GM21529 (cell line): ENCODE data around the gene ADGRL3.
"Not testable (repeated sequence)": the region's sequence is repeated elsewhere in the genome, so short reads cannot be mapped to it uniquely, and the experiment has no call there.

Experiments used
- ATAC-seq: cut with Tn5 transposase; IDR thresholded peaks from one replicate; pipeline ENCODE4 v1.9.1; 2021; ENCODE audit not compliant: unreplicated experiment

The ADGRL3 gene

DNA sequence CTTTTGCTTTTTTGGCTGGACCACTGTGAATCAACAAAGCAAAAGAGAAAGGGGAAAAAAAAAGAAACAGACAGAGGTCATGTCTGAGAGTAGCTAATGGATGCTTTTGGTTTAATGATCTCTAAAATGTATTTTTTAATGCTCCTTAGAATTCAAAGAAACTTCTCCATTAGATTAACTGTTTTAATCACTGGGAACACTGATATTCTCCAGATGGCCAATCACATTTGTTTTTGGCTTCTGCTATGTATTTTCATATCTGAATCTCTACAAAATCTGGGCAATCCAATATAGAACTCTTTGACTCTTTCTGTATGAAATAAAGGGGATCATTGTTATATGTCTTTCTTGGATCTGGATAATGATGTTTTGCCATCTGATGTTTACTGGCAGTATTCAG lies 278.2 kb downstream of the ADGRL3 start:
- no peak for ATAC-seq

DNA sequence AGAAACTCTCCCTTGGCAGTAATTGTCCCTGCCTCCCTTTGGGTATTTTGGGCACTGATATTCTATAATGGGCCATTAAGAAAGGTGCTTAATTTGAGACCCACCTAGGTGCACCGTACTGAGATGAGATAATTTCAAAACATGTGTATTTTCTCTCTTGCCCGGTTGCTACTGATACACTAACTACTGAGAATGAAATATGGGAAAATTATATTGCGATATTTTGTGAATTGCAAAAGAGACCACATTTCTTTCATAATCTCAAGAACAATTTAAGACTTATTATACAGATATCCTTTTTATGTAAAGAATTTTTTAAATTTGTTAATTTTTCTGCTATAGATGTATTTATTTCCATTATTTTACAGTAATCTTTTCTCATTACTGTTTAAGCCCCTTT lies 284.9 kb downstream of the ADGRL3 start:
- no peak for ATAC-seq

DNA sequence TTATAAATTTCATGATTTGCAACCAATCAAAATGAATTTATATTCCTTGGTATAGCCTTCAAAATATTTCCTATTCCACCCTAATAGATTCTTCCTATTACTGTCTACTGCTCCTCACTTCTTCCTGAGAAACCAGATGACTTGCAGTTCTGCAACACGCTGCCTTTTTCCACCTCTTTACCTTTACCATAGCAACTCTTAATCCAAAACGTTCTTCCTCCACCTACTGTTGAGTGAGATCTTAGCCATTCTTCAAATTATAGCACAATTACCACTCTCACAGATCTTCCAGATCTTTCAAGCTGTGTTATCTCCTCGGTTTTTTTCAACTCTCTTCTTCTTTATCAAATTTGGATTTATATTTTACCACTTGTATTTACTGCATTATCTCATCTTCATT lies 289.8 kb downstream of the ADGRL3 start:
- no peak for ATAC-seq

DNA sequence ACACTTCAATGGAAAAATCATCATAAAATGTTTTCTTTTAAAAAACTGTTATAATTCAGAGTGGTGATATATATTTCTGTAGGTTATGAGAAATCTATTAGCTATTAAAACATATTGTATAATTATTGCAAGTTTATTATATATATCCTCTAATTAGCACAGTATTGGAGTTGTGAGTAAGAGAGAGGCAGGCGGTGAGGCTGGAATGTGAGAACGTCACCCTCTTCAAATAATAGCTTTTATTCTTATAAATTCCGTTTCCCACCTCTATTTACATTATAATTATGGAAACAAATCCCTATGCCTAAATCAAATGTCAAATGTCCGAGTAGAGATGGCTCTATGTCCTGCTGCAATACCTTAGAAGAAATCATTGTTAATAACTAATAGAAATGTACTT lies 292.9 kb downstream of the ADGRL3 start:
- no peak for ATAC-seq

DNA sequence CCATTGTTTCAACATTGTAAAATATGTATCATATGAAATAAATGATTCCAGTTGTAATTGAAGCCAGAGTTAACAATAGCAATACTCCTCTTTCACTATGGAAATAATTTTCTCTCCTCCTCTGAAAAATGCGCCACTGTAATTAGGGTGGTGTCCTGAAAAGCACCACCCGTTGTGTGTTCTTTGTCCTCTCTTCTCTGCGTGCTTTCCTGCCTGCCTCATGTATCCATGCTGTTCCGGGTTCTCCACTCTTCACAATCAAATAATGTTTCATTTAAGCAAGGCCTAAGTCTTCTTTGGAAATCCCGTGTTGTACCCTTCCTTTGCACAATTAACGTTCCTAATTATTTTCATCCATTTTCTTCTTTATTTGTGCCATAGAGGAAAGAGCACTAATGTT lies 293.3 kb downstream of the ADGRL3 start:
- no peak for ATAC-seq

DNA sequence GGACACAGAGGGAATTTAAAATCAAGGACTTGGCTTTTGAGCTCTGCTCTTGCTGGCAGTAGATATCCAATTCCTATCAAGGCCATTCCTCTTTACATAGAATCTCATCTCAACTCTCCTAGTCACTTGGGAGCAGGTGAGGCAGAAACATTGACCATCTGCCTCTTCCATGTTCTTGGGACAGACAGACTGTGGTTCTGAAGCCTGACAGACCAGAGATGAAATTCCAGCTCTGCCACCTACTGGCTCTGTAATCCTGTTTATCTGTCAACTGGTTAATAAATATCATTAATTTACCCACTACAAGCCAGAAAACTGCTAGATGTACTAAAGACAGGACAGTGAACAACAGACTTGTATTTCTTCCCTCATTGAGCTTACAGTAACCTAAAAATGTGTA lies 300.8 kb downstream of the ADGRL3 start:
- ATAC-seq, result no peak

DNA sequence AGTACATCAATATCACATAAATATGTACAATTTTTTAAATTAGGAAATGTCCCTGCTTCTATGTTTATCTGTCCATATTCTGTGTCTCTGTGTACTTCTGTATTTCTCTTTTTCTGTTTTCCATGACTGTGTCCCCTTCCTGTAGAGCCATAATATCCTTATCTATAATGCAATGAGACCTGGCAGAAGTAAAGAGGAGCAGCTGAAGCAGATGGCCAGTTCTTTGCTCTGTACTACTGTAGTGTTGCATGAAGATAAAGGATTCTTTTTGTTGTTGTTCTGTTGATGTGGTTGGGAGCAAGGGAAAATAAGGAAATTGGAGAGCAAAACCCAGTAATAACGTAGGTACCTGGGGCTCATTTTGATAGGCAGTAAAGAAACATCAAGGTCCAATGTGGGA lies 301.7 kb downstream of the ADGRL3 start:
- no peak for ATAC-seq

DNA sequence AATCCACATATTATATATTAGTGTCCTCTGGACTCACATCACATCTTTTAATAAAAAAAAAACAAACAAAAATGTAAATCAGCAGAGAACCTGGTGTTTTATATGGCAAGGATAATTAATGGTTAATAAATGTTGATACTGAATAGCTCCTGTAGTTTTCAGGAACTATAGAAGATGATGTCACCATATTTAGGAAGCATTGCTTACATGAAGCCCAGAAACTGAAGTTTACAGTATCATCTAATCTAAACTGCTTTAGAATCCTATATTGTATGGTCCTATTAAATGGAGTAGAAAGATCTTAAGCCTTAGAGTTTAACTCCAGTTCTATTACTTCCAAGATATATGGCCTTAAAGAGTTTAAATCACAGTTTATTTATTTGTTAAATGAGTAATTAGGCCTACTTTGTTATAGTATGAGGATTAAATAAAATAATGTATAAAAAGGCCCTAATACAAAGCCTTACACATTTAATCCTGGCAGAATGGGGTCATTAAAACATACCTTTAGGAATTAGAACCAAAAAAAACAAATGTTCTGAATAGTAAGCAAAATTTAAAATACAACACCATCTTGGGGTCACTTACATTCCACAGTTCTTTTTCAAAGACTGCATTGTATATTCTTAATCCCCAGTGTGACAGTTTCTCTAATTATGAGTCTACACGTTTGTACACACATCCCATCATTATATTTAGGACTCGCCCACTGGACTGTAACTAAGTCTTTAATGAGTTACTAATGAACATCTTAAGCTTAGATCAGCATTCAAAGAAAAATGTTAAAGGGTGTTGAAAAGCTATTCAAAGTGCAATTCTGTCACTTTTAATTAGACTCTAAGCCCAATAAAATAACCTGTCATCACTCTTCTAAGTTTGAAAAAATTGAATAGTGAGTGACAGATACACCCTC lies 305.9 kb downstream of the ADGRL3 start:
- ATAC-seq, result no peak

DNA sequence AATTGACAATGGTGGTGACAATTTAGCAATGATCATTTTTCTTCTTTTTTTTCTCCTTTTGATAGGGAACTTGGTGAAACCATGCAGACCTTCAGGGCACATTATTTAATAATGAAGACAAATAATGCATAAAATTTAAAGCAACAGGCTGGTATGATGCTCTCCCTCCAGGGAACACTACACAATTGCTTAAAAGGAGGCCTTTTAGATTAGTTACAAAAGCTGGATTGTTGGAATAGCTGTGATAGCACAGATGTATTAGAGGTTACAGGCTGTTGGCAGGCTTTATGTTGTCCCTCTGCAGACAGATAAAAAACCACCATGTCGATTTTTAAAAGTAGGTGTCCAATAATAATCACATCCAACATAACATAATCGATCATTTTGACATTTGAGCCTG lies 307.0 kb downstream of the ADGRL3 start:
- no peak for ATAC-seq

DNA sequence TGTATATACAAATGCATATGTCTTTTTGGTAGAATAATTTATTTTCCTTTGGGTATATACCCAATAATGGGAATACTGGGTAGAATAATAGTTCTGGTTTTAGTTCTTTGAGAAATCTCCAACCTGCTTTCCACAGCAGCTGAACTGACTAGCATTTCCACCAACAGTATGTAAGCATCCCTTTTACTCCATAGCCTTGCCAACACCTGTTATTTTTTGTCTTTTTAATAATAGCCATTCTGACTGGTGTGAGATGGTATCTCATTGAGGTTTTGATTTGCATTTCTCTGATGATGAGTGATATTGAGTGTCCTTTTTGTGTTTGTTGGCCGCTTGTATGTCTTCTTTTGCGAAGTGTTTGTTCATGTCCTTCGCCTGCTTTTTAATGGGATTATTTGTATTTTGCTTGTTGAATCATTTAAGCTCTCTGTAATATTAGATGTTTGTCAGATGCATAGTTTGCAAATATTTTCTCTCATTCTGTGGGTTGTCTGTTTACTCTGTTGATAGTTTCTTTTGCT lies 309.7 kb downstream of the ADGRL3 start:
- not testable (repeated sequence) for ATAC-seq

DNA sequence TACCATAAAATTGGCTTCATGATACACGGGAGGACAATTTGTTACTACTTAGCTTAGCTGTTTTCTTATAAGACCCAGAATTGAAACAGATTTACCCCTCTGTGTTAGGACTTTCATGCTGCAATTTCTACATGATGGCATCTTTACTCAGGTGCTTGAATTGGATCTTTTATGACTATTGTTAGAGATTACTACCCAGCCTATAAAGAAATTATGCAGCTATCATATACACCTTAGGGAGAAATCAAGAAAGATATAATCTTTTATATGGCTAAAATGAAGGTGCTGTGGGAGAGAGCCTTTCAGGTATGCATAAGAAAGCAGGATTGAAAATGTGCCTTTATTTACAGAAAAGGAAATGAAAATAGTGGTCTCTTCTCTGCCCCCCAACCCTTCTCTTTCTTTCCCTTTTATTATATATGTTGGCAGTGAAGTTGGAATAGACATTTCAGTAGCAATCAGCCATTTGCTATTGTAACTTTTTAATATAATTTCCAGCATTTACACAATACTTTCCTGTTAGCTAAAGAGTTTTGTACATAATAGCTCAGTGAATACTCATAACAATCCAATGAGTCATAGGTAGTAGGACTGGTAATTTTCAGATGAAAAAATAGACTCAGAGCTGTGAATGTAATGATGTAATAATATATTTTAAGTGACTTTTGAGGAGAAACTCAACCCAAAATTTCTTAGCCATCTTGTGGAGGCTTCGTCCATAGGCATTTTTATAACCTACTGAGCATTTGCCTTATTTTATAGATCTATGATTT lies 311.8 kb downstream of the ADGRL3 start:
- no peak for ATAC-seq

DNA sequence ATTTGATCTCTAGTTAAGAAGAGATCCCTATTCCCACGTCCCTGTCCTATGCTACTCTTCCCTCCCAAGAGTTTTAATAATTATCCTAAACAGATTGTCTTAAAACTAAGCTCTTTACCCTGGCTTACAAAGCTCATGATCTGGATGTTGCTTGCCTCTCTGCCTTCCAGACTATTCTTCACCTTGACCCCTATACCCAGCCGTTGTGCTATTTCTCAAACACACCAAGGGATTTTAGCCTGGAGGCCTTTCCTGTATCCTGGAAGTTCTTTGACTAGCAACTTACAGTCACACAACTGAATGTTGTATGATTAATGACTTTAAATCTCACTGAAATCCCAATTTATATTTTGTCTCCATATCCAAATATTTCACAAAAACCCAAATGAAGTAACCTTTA lies 314.9 kb downstream of the ADGRL3 start:
- ATAC-seq, result no peak

DNA sequence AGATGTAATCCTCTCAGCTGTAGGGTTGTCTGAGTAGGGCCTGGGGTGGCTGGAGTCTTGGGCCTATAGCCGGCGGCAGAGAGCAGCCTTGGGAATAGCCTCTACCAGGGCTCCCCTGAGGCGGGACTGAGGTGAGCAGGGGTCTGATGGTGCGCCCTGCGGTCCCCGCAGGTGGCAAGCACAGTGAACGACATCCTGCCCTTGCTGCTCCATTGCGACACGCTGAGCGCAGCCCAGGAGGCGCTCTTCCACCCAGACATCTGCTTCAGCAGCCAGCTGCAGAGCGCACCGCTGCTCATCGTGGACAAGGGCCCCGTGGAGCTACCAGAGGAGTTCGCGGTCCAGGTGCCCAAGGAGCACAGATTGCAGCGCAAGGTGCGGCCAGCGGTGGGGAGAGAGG lies 317.0 kb downstream of the ADGRL3 start:
- no peak for ATAC-seq

DNA sequence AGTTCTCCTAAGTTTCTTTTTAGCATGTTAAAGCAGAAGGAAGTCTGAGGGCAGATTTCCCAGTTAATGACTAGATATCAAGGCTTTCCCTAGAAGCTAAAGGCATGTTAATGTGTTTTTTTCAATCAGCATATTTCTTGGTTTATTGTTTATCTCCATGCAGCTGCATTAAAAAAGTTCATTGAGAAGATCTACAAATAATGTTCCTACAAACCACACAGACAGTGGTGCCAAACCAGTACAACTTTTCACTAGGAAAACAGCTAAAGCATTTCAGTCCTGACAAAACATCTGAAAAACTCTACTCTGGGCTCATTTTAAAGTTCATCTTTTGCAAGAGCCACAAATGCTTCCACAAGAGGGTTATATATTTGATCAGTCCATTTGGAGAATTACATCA lies 320.0 kb downstream of the ADGRL3 start:
- ATAC-seq, result no peak

DNA sequence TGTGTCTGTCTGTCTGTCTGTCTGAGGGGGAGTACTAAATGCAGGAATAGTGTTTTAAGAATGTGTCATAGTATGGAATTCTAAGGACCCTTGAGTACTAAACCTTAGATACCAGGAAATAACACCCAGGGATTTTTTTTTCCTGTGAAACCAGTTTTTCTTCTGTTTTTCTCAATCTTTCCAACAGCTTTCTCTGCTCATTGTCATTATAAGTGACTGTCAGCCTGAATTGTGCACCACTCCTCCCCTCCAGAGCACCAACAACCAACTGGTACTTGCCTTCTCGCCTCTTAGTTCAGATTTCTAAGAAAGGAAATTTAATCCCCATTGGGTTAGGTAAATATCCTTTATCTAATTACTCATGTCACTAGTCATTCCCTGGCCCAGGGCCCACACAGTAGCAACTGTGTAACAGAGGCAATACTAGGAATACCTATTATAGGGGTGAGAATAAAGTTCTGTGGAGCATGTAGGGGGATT lies 320.6 kb downstream of the ADGRL3 start:
- no peak for ATAC-seq

DNA sequence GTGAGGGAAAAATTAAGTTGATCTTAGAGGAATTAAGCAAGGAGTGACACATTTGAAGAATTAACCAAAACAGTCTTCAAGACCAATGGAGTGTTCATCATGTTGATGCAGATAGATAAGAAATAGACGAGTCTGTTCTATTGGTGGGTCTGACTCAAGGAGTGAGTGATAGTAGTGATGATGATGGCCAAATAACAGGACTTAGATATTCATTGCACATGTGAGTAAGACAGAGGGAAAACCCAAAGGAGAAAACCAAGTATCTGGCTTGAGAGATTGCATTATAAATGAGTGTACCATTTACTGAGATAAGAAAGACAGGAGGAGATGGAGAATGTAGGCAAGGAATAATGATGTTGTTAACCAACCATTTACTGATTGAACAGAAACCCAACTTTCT lies 321.3 kb downstream of the ADGRL3 start:
- ATAC-seq, result no peak

DNA sequence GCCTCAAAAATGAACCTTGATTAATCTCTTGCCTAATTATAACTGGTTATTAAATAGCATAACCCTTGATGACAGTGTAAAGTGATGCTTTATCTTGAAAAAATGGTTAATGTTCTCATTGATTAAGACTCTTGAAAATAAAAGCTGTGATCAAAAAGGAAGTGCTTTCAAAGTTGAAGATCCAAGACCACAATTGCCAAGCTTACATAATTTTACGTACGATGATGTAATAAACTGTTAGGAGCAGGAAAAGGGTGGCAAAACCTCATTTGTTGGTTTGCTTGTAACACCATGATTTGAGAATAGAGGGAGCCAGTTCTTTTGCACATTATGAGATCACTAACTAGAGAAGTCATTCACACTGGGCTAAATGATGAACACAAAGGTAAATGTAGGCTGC lies 322.2 kb downstream of the ADGRL3 start:
- no peak for ATAC-seq

DNA sequence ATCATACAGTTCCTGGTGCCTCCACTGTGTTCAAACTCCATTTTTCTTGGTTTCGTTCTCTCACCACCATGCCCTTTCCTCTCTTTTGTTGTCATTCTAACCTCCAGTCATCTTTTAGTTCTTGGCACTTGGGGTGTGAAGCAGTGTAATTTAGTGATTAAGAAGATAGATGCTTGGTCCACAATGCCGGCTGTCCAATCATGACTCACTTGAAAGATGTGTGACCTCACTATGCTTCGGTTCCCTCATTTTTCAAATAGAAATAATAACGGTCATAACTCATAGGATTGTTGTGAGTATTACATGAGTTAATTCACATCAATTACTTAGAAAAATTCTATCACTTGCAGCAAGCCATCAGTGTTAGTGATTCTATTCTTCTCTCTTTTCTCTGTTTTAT lies 327.8 kb downstream of the ADGRL3 start:
- no peak for ATAC-seq

DNA sequence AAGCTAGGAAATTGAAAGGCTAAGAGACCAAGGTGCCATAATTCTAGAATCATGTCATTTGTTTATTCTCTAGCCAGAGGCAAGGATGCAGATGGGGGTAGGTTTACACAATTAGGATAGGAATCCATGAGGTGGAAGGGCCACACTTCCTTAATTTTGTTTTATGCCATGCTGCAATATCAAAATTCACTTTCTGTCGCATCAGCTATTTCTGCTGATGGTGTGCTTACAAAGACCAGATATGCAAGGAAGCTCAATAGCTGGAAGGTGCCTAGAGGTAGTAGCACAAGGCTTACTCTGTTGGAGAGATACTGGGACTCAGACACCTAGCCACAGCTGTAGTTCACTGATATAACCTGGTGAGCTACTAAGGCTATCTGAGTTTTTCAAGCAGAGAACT lies 328.5 kb downstream of the ADGRL3 start:
- ATAC-seq, result no peak

DNA sequence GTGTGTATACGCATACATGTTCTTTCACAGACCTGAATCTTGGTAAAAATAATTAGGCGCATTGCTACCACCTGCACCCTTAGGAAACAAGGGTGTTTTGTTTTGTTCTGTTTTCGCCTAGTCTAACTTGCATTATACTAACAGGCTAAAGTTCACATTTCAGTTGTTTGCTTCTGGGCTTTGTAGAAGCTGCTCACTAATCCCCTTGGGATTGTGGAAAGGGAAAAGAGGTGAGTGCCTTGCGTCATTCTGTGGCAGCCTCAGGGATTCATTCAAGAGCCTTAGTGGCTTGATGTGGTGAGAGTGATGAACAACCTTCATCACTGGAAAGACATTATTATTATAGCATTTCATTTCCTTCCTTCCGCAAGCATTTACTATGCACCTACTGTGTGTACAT lies 331.1 kb downstream of the ADGRL3 start:
- no peak for ATAC-seq

DNA sequence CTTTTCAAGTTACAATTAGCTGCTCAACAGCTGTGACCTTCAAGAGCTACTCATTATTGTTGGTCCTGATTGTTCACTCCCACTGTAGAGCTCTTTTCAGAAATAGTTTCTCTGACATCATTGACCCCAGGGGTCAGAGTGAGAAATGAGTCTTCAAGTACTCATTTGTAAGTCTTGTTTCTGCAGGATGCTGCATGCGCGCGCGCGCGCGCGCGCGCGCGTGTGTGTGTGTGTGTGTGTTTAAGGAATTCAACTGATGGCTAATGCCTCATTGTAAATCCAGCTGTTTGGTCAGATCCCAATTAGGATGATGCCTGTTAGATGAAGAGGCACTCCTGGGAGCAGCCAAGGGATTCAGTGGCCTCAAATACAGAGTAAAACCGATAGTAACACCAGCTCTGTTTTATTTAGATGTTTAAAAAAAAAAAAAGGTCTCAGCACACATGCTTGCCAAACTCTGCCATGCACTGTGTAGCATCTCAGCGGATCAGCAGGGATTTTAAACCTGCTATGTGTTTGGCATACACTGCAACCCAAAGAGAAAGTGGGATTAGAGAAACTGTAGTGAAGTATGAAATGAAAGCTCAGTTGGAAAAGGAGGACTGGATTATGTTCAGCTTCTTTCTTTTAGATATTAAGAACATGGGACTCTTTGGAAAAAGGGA lies 332.3 kb downstream of the ADGRL3 start:
- no peak for ATAC-seq
